ENCODE results near the gene ABLIM1.

The ABLIM1 gene

GRCh38 chr10:114605155-114605797 is 52.8 kb downstream of the ABLIM1 start:
- no peak for FAIRE-seq
- TF ChIP-seq POU2F2 (IDR thresholded peaks at IDR 0.05; ENCODE audit: low read depth, low read length) (no peak), SPI1 (IDR thresholded peaks at IDR 0.05; ENCODE audit: low read depth, low read length) (no peak), TAF1 (IDR thresholded peaks at IDR 0.05; ENCODE audit: low read depth, low read length) (no peak), POLR2AphosphoS5 (IDR thresholded peaks at IDR 0.05; ENCODE audit: low read depth, low read length) (no peak), PAX5 (IDR thresholded peaks at IDR 0.05; ENCODE audit: insufficient read depth, low read length, severe bottlenecking) (no peak), POLR2A (IDR thresholded peaks at IDR 0.05; ENCODE audit: low read depth, low read length) (no peak)
- DNase-seq (ENCODE audit: insufficient read length, low spot score): no peak

- FAIRE-seq (no peak), DNase-seq (ENCODE audit: insufficient read length, low spot score) (no peak)
- no peak for TF ChIP-seq POLR2AphosphoS5 (IDR thresholded peaks at IDR 0.05; ENCODE audit: low read depth, low read length)
- TF ChIP-seq SPI1 (IDR thresholded peaks at IDR 0.05; ENCODE audit: low read depth, low read length): no peak
- no peak for TF ChIP-seq TAF1 (IDR thresholded peaks at IDR 0.05; ENCODE audit: low read depth, low read length)
- no peak for TF ChIP-seq POLR2A (IDR thresholded peaks at IDR 0.05; ENCODE audit: low read depth, low read length)
- no peak for TF ChIP-seq POU2F2 (IDR thresholded peaks at IDR 0.05; ENCODE audit: low read depth, low read length)
- TF ChIP-seq PAX5 (IDR thresholded peaks at IDR 0.05; ENCODE audit: insufficient read depth, low read length, severe bottlenecking): no peak
Measured at GRCh38 chr10:114604357-114605130, 53.5 kb downstream of the ABLIM1 start.

- DNase-seq (ENCODE audit: insufficient read length, low spot score) (no peak), FAIRE-seq (no peak)
- TF ChIP-seq SPI1 (IDR thresholded peaks at IDR 0.05; ENCODE audit: low read depth, low read length) (no peak), POU2F2 (IDR thresholded peaks at IDR 0.05; ENCODE audit: low read depth, low read length) (no peak), PAX5 (IDR thresholded peaks at IDR 0.05; ENCODE audit: insufficient read depth, low read length, severe bottlenecking) (no peak), POLR2A (IDR thresholded peaks at IDR 0.05; ENCODE audit: low read depth, low read length) (no peak), POLR2AphosphoS5 (IDR thresholded peaks at IDR 0.05; ENCODE audit: low read depth, low read length) (no peak), TAF1 (IDR thresholded peaks at IDR 0.05; ENCODE audit: low read depth, low read length) (no peak)
Measured at GRCh38 chr10:114603948-114604347, 54.1 kb downstream of the ABLIM1 start.

- DNase-seq (ENCODE audit: insufficient read length, low spot score) (no peak), FAIRE-seq (no peak)
- TF ChIP-seq PAX5 (IDR thresholded peaks at IDR 0.05; ENCODE audit: insufficient read depth, low read length, severe bottlenecking) (no peak), POU2F2 (IDR thresholded peaks at IDR 0.05; ENCODE audit: low read depth, low read length) (no peak), TAF1 (IDR thresholded peaks at IDR 0.05; ENCODE audit: low read depth, low read length) (no peak), POLR2AphosphoS5 (IDR thresholded peaks at IDR 0.05; ENCODE audit: low read depth, low read length) (no peak), POLR2A (IDR thresholded peaks at IDR 0.05; ENCODE audit: low read depth, low read length) (no peak), SPI1 (IDR thresholded peaks at IDR 0.05; ENCODE audit: low read depth, low read length) (no peak)
Measured at GRCh38 chr10:114603303-114603702, 54.8 kb downstream of the ABLIM1 start.

GRCh38 chr10:114600057-114600456 is 58.0 kb downstream of the ABLIM1 start:
- DNase-seq (ENCODE audit: insufficient read length, low spot score) (no peak), FAIRE-seq (no peak)
- no peak for TF ChIP-seq TAF1 (IDR thresholded peaks at IDR 0.05; ENCODE audit: low read depth, low read length)
- no peak for TF ChIP-seq POU2F2 (IDR thresholded peaks at IDR 0.05; ENCODE audit: low read depth, low read length)
- TF ChIP-seq POLR2A (IDR thresholded peaks at IDR 0.05; ENCODE audit: low read depth, low read length): no peak
- TF ChIP-seq POLR2AphosphoS5 (IDR thresholded peaks at IDR 0.05; ENCODE audit: low read depth, low read length): no peak
- no peak for TF ChIP-seq PAX5 (IDR thresholded peaks at IDR 0.05; ENCODE audit: insufficient read depth, low read length, severe bottlenecking)
- no peak for TF ChIP-seq SPI1 (IDR thresholded peaks at IDR 0.05; ENCODE audit: low read depth, low read length)

- TF ChIP-seq POLR2AphosphoS5 (IDR thresholded peaks at IDR 0.05; ENCODE audit: low read depth, low read length) (no peak), POLR2A (IDR thresholded peaks at IDR 0.05; ENCODE audit: low read depth, low read length) (no peak), POU2F2 (IDR thresholded peaks at IDR 0.05; ENCODE audit: low read depth, low read length) (no peak), TAF1 (IDR thresholded peaks at IDR 0.05; ENCODE audit: low read depth, low read length) (no peak)
- FAIRE-seq (no peak), DNase-seq (ENCODE audit: insufficient read length, low spot score) (no peak)
Measured at GRCh38 chr10:114596793-114597192, 61.3 kb downstream of the ABLIM1 start.

GRCh38 chr10:114593816-114594468 is 64.1 kb downstream of the ABLIM1 start:
- no peak for DNase-seq (ENCODE audit: insufficient read length, low spot score)
- TF ChIP-seq POLR2AphosphoS5 (IDR thresholded peaks at IDR 0.05; ENCODE audit: low read depth, low read length): no peak
- no peak for TF ChIP-seq POLR2A (IDR thresholded peaks at IDR 0.05; ENCODE audit: low read depth, low read length)
- FAIRE-seq: no peak

GRCh38 chr10:114593240-114593792 is 64.8 kb downstream of the ABLIM1 start:
- TF ChIP-seq PAX5 (IDR thresholded peaks at IDR 0.05; ENCODE audit: insufficient read depth, low read length, severe bottlenecking): no peak
- TF ChIP-seq POU2F2 (IDR thresholded peaks at IDR 0.05; ENCODE audit: low read depth, low read length): no peak
- no peak for TF ChIP-seq POLR2AphosphoS5 (IDR thresholded peaks at IDR 0.05; ENCODE audit: low read depth, low read length)
- TF ChIP-seq TAF1 (IDR thresholded peaks at IDR 0.05; ENCODE audit: low read depth, low read length): no peak
- TF ChIP-seq POLR2A (IDR thresholded peaks at IDR 0.05; ENCODE audit: low read depth, low read length): no peak
- TF ChIP-seq SPI1 (IDR thresholded peaks at IDR 0.05; ENCODE audit: low read depth, low read length): no peak

GRCh38 chr10:114590993-114591392 is 67.1 kb downstream of the ABLIM1 start:
- no peak for TF ChIP-seq POU2F2 (IDR thresholded peaks at IDR 0.05; ENCODE audit: low read depth, low read length)
- TF ChIP-seq SPI1 (IDR thresholded peaks at IDR 0.05; ENCODE audit: low read depth, low read length): no peak
- no peak for TF ChIP-seq POLR2A (IDR thresholded peaks at IDR 0.05; ENCODE audit: low read depth, low read length)
- TF ChIP-seq TAF1 (IDR thresholded peaks at IDR 0.05; ENCODE audit: low read depth, low read length): no peak
- no peak for TF ChIP-seq PAX5 (IDR thresholded peaks at IDR 0.05; ENCODE audit: insufficient read depth, low read length, severe bottlenecking)
- no peak for TF ChIP-seq POLR2AphosphoS5 (IDR thresholded peaks at IDR 0.05; ENCODE audit: low read depth, low read length)
- FAIRE-seq: no peak
- no peak for DNase-seq (ENCODE audit: insufficient read length, low spot score)

More at GRCh38 chr10:114593240-114593792, 64.8 kb downstream of the ABLIM1 start:
- FAIRE-seq: no peak
- DNase-seq (ENCODE audit: insufficient read length, low spot score): no peak

All from GM12891 (cell line).